Gastrocnemius medialis (tissue), 4 donors: ENCODE measurements around the gene PDE6G.

Experiments
- CTCF ChIP-seq, 5 experiments: fragments of 450-650 bp in 3 of 5; fragments of 200-600 bp in 2 of 5; sonication (generic) in 2 of 5; IDR thresholded peaks in 4 of 5; conservative IDR thresholded peaks in 1 of 5; 1 replicate in 4 of 5; 2 replicates in 1 of 5; pipeline ENCODE4 v1.5.1; 2016 to 2019; ENCODE audit warnings: antibody characterized with exemption in 5 of 5, mild to moderate bottlenecking in 3 of 5, moderate library complexity in 3 of 5
- POLR2A ChIP-seq, 2 donors: fragments of 450-650 bp; IDR thresholded peaks; one replicate each; pipeline ENCODE4 v1.6.1; 2017; ENCODE audit warnings: antibody characterized with exemption in 2 of 2, mild to moderate bottlenecking in 2 of 2, moderate library complexity in 2 of 2

DNA sequence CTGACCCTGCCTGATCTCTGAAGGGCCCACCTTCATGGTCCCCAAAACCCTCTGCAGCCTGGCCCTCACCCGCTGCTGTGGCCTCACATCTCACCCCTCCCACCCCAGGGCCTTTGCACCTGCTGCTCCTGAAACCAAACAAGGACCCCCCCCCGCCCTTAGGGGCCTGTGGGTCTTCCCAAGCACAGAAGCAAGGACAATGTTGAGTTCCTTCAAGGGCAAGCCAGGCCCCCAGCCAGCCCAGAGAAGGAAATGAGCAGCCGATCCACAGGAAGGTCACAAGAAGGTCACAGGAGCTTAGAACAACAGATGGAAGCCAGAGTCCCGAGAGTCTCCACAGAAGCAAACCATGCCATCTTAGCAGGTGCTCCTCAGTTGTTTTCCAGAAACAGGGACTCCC lies 493 bp upstream of the PDE6G start:
- TF ChIP-seq CTCF (IDR thresholded peaks at IDR 0.05 in 4 of 5, conservative IDR thresholded peaks at IDR 0.05 in 1 of 5) (no peak), POLR2A (IDR thresholded peaks at IDR 0.05) (no peak)
